Head of caudate nucleus (tissue), 42 donors: ENCODE data around the gene CTNNA3.

Experiments
- DNase-seq, 42 donors: peaks; one replicate each; pipeline versions ENCODE4 v3.0.0 to v3.0.0-alpha.2; 2020 to 2021; ENCODE audit warnings: mixed read lengths in 7 of 42
- intact Hi-C: fragments of 100-400 bp; cut with DNase I; formaldehyde crosslinking; loops from one replicate; pipeline ENCODE4 v1.15.0; 2022

The CTNNA3 gene

DNA sequence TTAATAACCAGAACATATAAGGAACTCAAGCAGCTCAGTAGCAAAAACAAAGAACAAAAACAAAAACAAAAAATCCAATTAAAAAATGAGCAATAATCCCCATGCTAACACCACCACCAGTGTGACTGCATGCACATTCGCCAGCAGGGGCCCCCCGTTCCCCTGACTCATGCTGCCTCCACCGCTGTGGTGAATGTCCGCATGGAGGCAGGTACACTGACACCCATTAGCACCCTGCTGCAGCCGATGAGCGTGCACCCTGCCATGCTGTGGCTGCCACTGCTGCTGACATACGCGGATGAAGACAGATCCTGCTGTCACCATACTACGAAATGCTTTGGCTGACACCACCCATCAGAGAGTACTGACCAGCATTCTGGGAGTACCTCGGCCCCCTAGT is 1091.8 kb downstream of the CTNNA3 start:
- intact Hi-C loops = no loop called here
- no peak for DNase-seq

DNA sequence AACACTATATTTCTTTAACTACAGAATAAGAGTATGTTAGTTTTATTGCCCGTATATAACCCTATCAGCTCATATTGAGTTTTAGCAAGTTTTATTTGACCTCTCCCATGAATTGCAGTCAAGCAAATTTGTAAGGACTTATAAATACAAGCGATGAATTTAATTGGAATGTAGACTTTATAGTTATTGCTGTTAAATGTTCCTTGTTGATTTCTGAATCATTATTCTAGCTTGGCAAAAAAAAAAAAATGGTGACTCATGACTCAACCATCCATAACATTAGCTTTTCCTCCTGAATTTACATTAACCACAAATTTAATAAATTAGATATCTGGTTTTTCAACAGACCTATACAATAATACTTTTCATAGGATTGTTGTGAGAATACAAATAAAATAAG is 1104.1 kb downstream of the CTNNA3 start:
- DNase-seq = no peak
- intact Hi-C loops = no loop called here

DNA sequence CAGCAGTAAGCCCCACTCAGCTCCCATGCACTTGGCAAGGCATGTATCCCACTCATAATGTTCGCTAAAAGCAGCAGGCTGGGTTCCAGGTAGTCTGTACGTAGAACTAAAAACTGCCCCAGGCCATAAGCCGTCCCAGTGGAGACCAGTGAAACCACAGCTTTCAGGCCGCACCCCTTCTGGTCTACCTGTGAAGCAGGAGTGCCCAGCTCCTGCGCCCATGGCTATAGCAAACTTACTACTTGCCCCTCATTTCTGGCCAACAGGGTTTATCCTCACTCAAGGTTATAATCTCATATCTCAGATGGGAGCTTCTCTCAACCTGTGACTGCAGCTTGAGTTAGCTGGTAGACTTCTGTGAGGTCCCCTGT is 1108.3 kb downstream of the CTNNA3 start:
- intact Hi-C loops = no loop called here
- DNase-seq = no peak

DNA sequence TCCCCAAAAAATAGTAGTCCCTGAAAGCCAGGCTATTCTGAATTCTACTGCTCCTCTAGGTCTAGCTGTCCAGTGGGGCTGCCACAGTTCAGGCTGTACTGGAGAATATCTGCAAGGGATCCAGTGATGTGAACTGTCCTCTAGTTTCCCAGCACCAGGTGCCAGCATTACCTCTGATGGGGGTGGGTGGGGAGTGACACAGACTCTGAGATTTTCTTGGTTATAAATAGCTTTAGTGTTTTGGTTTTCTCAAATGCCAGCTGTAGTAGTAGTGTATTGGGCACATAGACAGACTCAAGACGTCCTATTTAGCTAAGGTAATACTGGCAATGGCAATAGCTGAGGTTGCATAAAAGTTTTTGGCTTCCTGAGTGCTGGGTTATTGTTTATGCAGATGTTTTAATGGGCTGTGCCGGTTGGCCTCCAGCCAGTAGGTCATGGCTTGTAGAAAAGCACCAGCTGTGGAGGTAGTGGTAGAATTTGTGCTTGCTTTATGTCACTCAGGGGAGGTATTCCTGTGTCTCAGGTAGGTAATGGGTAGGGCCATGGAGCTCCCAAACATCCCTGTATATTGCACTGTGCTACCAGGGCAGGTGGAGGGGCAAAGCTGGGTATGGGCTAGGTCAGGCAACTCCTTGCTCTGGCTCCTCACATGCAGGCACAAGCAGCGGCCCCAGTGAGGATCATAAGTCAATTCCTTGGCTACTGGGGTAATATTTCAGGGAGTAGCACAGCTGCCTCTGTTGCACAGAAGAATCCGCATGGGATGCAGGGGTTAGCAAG is 1108.9 kb downstream of the CTNNA3 start:
- DNase-seq = no peak
- intact Hi-C loops = no loop called here

DNA sequence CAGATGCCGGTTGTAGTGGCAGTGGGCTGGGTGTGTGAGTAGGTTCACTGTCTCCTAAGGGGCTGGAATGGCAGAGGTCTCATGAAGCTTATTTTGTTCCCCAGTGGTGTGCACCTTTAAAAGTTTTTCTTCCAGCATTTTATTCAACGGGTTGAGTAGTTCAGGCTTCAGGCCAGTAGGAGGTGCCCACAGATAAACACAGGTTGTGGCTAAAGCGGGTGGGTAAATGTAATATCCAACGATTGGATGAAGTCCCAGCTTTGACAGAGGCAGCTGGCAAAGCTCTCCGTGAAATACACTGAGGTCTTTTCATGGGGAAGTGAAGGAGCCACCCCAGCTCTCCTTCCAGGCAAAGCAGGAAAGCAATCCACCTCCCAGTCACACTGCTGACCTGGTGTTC is 1109.9 kb downstream of the CTNNA3 start:
- intact Hi-C loops = no loop called here
- DNase-seq = no peak

DNA sequence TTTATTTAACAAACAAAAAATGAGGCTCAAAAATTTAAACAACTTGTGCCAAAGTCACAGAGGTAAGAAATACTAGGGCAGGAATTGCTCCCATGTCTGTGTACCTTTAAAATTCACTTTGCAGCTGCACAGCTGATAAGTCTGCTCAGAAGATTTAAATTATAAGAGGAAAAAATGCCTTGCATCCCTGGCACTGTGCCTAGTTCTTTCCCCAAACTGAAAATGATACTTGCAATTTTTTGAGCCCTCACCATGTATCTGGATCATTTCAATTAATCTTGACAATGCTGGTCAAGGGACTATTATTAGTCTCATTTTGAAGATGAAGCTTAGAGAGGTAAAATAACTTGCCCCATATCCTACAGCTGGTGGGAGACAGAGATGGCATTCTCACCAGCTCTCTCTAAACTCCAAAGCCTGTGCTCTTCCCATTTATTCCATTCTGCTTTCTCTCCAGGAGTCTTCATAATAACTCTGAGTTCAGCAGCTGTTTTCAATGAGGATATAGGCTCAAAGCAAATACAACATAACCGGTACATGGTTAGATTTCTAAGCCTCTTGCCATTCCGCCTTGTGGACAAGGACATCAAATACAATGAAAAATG is 1120.6 kb downstream of the CTNNA3 start:
- intact Hi-C loops = no loop called here
- DNase-seq = no peak

DNA sequence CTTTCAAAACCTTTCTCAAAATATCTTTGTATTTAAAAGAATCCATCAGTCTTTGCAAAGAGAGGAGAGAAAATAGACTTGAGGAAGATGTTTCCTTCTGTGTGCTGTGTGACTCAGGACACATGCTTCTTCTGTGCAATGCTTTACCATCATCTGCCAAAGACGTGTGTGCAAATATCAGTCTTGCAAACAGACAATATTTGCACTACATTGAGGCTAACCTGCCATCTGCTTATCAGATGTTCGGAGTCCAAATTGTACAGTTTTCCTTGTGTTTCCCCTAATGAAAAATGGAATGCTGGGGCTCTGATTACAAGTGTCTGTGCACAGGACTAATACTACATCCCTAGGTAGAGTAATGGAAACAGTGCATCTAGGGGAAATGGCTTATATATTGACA is 1123.3 kb downstream of the CTNNA3 start:
- intact Hi-C loops = no loop called here
- no peak for DNase-seq

DNA sequence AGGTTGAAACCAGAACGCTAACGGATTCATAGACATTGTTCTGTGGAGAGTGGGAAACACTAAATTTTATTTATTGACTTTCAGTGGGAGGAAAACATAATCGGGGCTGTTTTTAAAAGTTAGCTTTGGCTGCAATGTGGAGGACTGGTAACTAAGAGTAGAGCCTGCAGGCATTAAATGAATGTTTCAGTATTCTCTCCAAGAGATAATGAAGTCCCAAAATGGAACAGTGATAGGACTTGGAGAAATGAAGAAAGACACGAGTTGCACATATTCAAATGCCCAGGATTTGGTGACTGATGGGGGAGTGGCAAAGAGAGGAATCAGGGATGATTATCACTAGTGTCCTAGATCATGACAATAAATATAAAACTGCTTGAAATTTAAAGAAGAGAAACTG is 1130.0 kb downstream of the CTNNA3 start:
- intact Hi-C loops = no loop called here
- DNase-seq = no peak

DNA sequence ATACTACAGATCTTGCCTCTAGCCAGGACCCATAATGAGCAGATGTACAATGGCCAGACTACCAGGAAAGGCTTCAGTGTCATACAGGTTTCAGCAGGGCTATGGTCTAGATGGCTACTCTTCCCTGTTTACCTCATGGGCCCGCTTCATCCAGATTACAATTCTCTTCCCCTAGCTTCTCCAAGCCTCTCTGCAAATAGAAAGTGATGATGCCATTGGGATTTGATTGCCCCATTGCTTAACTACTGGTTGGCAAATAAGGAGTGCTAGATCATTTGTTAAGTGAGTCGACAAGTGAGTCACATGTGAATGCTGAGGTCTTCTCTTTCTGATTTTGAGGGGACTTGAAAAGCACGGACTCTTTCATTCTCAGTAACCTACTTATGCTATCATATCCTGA is 1131.7 kb downstream of the CTNNA3 start:
- DNase-seq = no peak
- intact Hi-C loops = no loop called here

DNA sequence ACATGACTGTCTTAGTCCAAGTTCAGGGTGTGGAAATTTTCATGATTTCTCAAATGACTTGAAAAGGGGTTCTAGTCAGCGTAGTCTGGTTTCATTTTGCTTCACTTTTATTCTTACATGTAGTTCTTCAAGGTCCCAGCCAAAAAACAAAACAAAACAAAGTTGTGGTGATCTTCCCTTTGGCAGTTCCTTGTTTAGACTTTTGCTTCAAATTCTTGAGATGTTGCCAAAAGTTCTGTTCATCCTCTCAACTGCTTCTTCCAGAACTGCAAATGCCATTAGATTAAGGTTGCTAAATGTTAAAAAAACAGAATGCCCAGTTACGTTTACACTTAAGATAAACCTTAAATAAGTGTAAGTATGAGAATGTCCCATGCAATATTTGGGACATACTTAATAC is 1140.9 kb downstream of the CTNNA3 start:
- intact Hi-C loops = no loop called here
- no peak for DNase-seq

DNA sequence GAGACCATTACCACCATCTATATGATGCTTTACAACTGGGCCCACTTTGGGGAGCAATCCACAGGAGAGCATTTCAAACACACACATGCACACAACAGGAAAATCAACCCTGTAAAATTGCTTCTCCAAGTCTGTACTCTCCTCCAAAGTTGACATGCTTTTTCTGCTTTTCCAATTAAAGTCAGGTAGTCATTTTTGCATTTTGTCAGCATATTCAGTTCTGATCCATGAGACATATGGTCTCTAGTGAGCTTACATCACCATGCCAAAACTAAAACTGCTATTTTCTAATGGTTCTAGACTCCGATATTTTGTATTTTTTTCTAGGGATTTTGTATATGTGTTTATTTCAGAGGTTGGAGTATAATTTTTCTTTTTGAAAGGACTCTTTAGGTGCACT is 1143.7 kb downstream of the CTNNA3 start:
- intact Hi-C loops = no loop called here
- no peak for DNase-seq

DNA sequence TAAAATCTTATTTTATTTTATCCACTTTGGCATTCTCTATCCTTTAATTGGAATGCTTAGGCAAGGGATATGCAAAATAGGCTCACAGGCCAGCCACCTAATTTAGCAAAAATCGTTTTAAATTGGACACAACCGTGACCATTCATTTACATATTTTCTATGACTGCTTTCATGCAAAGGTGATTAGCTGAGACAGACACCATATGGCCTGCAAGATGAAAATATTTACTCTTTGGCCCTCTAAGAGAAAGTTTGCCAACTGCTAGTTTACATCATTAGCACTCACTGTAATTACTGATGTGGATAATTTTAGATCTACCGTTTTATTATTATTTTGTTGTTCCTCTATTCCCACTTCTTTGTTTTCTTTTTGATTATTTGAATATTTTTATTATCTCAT is 1145.6 kb downstream of the CTNNA3 start:
- no peak for DNase-seq
- intact Hi-C loops = no loop called here

DNA sequence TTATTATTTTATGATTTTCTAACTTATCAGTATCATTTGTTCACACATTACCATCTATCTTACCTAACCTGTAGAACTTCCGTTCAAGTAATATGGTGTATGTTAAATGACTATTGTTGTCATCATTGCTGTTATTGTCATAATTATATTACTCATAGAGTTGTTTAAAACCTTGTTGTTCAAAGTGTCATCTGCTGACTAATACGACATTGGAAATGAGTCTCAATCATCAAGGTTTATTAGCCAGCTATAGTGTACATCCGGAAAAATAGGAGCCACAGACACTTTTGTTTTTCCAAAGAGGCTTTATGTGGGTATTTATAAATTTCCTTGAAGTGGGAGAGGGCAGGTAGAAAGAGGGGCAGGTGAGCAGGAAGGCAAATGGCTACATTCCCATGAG is 1157.1 kb downstream of the CTNNA3 start:
- no peak for DNase-seq
- intact Hi-C loops = no loop called here

DNA sequence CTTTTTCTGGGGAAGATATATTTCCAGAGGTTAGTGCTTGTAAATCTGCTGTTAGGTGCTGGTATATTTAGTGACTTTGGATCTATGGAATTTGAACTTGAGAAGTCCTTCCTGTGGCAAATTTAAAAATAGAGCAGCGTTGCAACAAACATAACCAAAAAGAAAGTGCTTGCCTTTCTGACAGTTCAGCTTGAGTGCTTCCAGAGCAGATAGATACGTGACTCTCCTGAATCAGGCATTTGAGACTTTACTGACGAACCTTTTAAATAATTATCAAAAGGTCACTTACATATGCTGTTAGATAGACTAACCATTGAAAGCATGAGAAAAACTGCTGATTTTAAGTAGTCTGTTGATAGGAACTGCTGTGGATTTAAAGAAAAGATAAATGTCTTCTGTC is 1157.6 kb downstream of the CTNNA3 start:
- intact Hi-C loops = no loop called here
- no peak for DNase-seq

DNA sequence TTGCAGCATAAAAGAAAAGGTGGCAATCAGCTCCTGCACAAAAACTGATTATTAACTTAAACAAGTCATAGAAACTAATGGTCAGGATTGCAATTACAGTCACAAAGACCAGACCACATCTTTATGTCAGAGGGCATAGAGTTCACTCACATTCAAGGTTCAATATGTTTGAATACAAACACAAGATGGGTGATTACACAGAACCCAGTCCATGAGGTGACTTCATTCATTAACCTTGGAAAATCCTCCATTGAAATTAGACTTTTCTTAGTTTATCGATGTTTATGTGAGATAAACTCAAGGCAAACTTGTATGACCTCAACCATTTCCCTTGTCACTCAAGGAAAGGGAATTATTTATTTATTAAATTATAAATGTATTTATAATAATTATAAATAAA is 1158.8 kb downstream of the CTNNA3 start:
- DNase-seq = no peak
- intact Hi-C loops = no loop called here

DNA sequence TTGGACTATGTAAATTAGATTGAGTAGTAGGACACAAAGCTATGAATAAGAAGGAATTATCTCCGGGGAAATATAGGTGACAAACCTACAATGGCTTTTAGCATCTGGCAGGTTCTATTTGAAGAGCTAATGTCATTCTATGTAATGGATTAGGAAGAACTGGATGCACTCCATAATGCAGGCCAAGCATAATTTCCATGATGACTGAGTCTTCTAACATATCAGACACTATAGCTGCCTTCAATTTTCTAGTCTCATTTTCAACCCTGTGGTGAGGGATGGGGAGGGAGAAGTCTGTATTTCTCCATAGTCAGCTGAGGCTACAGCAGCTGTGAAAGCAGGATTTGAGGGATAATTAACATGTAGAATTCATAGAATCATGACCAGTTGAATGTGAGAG is 1160.6 kb downstream of the CTNNA3 start:
- intact Hi-C loops = no loop called here
- no peak for DNase-seq

DNA sequence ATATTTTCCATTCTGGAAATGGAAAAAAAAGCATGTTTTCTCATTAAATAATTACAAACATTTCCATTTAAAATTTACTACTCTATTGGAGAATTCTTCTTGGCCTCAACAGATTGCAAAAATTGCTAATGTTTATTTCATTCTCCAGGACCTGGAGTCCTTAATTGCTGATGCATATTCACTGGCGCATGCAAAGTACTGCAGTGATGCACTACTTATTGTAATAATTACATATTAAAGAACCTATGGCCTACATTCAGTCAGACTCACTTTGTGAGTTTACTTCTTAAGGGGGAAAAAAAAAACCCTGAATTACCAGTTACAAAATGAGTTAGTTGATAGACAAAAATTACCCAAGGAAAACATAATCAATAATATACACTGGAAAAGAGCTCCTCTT is 1161.1 kb downstream of the CTNNA3 start:
- DNase-seq = no peak
- intact Hi-C loops = no loop called here

DNA sequence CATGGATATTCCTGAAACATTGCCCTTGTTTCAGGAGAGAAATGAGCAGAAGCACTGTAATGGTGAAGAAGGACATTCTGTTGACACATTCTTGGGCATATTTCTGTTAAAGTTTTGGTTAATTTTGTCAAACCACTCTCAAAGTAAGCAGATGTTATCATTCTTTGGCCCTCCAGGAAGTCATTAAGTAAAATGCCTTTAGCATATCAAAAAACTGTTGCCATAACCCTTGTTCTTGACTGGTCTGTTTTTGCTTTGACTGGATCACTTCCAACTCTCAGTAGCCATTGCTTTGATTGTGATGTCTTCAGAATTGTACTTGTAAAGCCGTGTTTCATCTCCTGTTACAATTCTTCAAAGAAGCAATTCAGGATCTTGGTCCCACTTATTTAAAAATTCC is 1174.5 kb downstream of the CTNNA3 start:
- intact Hi-C loops = no loop called here
- no peak for DNase-seq

DNA sequence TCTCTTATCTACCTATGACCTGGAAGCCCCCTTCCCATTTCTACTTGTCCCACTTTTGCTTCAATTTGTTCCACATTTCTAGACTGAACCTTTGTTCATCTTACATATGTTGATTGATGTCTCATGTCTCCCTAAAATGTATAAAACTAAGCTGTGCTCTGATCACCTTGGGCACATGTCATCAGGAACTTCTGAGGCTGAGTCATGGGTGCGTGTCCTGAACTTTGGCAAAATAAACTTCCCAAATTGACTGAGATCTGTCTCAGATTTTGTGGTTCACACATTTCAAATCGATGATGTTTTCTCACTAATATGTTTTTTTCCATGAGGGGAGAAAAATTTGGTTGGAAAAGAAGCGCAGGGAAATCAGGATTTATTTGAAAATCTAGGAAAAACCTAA is 1176.4 kb downstream of the CTNNA3 start:
- intact Hi-C loops = no loop called here
- DNase-seq = no peak

DNA sequence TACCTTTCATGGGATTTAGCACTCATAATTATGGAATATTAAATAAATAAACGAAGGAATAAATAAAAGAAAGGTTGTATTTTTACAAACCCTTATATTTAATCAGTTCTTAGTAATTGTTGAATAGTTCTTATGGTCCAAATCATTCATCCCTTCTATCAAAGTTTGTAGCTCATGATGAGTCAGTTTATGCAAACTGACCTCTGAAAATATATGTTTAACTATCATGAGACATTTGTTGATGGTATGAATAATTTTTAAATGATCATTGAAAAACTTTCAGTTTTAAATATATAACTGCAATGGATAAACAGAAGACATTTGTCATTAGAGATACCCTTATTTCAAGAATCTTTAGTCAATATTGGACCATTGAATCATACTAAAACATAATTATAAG is 1181.3 kb downstream of the CTNNA3 start:
- intact Hi-C loops = no loop called here

DNA sequence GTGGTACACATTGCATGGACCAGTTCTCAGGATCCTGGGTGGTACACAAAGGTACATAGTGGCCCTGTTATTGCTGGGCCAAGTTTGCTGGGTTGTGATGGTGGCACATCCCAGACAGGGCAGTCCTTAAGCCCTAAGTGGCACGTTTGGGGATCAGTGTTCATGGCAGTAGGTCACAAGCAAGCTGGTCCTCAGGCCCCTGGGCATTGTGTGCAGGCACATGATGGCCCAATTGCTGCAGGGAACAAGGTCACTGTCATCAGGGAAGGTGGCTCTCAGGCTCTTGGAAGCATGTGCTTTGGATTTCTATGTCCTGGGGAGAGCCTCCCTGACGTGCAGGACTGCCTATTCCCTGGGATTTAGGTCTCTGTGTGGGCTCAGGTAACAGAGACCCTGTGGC is 1182.5 kb downstream of the CTNNA3 start:
- intact Hi-C loops = no loop called here

More for the DNA sequence above, 1181.3 kb downstream of the CTNNA3 start:
- DNase-seq = no peak

More for the DNA sequence above, 1182.5 kb downstream of the CTNNA3 start:
- no peak for DNase-seq
